H1 (cell line): Measurements from ENCODE around the gene SEMA6D. TPM values are rescaled to one million over a fixed set of nuclear protein-coding genes. Genes with fewer than 3 reads are reported as not detected.

Source experiments
- CTCF ChIA-PET: fragments of 300-600 bp; sonication (Branson Sonifier 250); formaldehyde crosslinking; loops from one replicate; lab custom pipeline; 2021; ENCODE audit not compliant: partially characterized antibody; lab: Charles Lee
- POLR2A ChIA-PET: fragments of 300-600 bp; sonication (Branson Sonifier 250); formaldehyde crosslinking; loops from one replicate; lab custom pipeline; 2021; ENCODE audit warnings: inconsistent platforms; ENCODE audit not compliant: partially characterized antibody; lab: Charles Lee
- DNase-seq, 2 experiments: peaks; one replicate each; pipeline versions ENCODE4 v3.0.0 to v3.0.0-alpha.2; 2010 to 2022; ENCODE audit warnings: low spot score in 2 of 2, low read depth in 1 of 2, mixed read lengths in 1 of 2
- FAIRE-seq: peaks from 2 replicates; lab custom pipeline; 2011; peaks lifted over from hg19 to GRCh38; lab: Jason Lieb, UNC
- H2AFZ ChIP-seq: 2 replicates; pipeline ENCODE4 v1.8.1; 2012; ENCODE audit warnings: low read length, inconsistent platforms
- H2AK5ac ChIP-seq: 2 replicates; pipeline ENCODE4 v1.6.1; 2013; ENCODE audit warnings: low read depth, low read length
- H2BK120ac ChIP-seq: replicated peaks from 2 replicates; pipeline ENCODE3; 2013; ENCODE audit warnings: low read depth, low read length, inconsistent platforms
- H2BK12ac ChIP-seq: 2 replicates; pipeline ENCODE4 v1.6.1; 2013; ENCODE audit warnings: low read depth, low read length
- H2BK15ac ChIP-seq: 2 replicates; pipeline ENCODE4 v1.6.1; 2013; ENCODE audit warnings: low read length
- H2BK20ac ChIP-seq: 2 replicates; pipeline ENCODE4 v1.6.1; 2013; ENCODE audit warnings: low read length
- H2BK5ac ChIP-seq: 2 replicates; pipeline ENCODE4 v1.6.1; 2013; ENCODE audit warnings: low read depth, low read length
- H3K14ac ChIP-seq: 2 replicates; pipeline ENCODE4 v1.6.1; 2013; ENCODE audit warnings: inconsistent platforms; ENCODE audit not compliant: insufficient read length
- H3K18ac ChIP-seq: 2 replicates; pipeline ENCODE4 v1.6.1; 2013; ENCODE audit warnings: low read length; ENCODE audit errors: extremely low read depth
- H3K23ac ChIP-seq: 2 replicates; pipeline ENCODE4 v1.6.1; 2013; ENCODE audit warnings: inconsistent platforms; ENCODE audit not compliant: insufficient read length
- H3K23me2 ChIP-seq: 2 replicates; pipeline ENCODE4 v1.6.1; 2013; ENCODE audit warnings: low read depth, low read length
- H3K27ac ChIP-seq: 2 replicates; pipeline ENCODE4 v1.6.1; 2011; ENCODE audit warnings: low read depth, low read length, inconsistent platforms
- H3K27me3 ChIP-seq, 4 experiments: replicated peaks in 1 of 4; 1 replicate in 1 of 4; 2 replicates in 3 of 4; pipeline versions ENCODE4 v1.6.1 to v1.8.1; 2011 to 2013; ENCODE audit warnings: low read length in 3 of 4, mild to moderate bottlenecking in 3 of 4, inconsistent platforms in 2 of 4, mixed read lengths in 2 of 4, moderate library complexity in 1 of 4; ENCODE audit not compliant: control insufficient read depth in 3 of 4, insufficient read depth in 3 of 4; ENCODE audit errors: extremely low read depth in 1 of 4
- H3K36me3 ChIP-seq, 4 experiments: 2 replicates each; pipeline versions ENCODE4 v1.6.1 to v1.8.1; 2011 to 2013; ENCODE audit warnings: mild to moderate bottlenecking in 4 of 4, low read length in 3 of 4, moderate library complexity in 2 of 4, control low read depth in 1 of 4, inconsistent platforms in 1 of 4; ENCODE audit not compliant: insufficient read depth in 4 of 4, control insufficient read depth in 2 of 4
- H3K4ac ChIP-seq: replicated peaks from 2 replicates; pipeline ENCODE3; 2013; ENCODE audit warnings: low read length, low read depth, mixed read lengths, inconsistent platforms; ENCODE audit not compliant: insufficient read length
- H3K4me1 ChIP-seq, 4 experiments: replicated peaks in 1 of 4; 1 replicate in 1 of 4; 2 replicates in 3 of 4; pipeline versions ENCODE4 v1.6.1 to v1.8.1; 2011 to 2013; ENCODE audit warnings: low read length in 3 of 4, inconsistent platforms in 2 of 4, mixed read lengths in 1 of 4; ENCODE audit not compliant: insufficient read depth in 4 of 4, control insufficient read depth in 3 of 4
- H3K4me2 ChIP-seq, 2 experiments: 2 replicates each; pipeline versions ENCODE4 v1.6.1 to v1.8.1; 2011 to 2013; ENCODE audit warnings: low read depth in 2 of 2, low read length in 2 of 2, control low read depth in 1 of 2, inconsistent platforms in 1 of 2, mild to moderate bottlenecking in 1 of 2; ENCODE audit not compliant: insufficient read depth in 1 of 2
- H3K4me3 ChIP-seq, 4 experiments: fragments of 200-600, 300-600 bp in 1 of 4; sonication (generic), shearing (Covaris generic), sonication (Bioruptor Twin) in 1 of 4; 2 replicates each; pipeline versions ENCODE4 v1.5.1 to v1.8.1; 2011 to 2016; ENCODE audit warnings: low read length in 4 of 4, low read depth in 3 of 4, control low read depth in 2 of 4, inconsistent platforms in 2 of 4, mild to moderate bottlenecking in 2 of 4, mixed read lengths in 1 of 4, moderate library complexity in 1 of 4; ENCODE audit not compliant: insufficient read depth in 2 of 4; ENCODE audit errors: extremely low read depth in 1 of 4
- H3K56ac ChIP-seq: replicated peaks from 2 replicates; pipeline ENCODE3; 2013; ENCODE audit warnings: low read depth, mild to moderate bottlenecking, mixed read lengths, low read length, inconsistent platforms; ENCODE audit not compliant: insufficient read length
- H3K79me1 ChIP-seq: 2 replicates; pipeline ENCODE4 v1.6.1; 2013; ENCODE audit warnings: low read depth, low read length, control low read depth
- H3K79me2 ChIP-seq, 2 experiments: 2 replicates each; pipeline versions ENCODE4 v1.6.1 to v1.8.1; 2012 to 2013; ENCODE audit warnings: low read length in 2 of 2, mild to moderate bottlenecking in 2 of 2, inconsistent platforms in 1 of 2; ENCODE audit not compliant: insufficient read depth in 2 of 2, control insufficient read depth in 1 of 2
- H3K9ac ChIP-seq, 4 experiments: replicated peaks in 1 of 4; 1 replicate in 1 of 4; 2 replicates in 3 of 4; pipeline versions ENCODE4 v1.6.1 to v1.8.1; 2011 to 2013; ENCODE audit warnings: low read depth in 3 of 4, low read length in 3 of 4, control low read depth in 2 of 4, mild to moderate bottlenecking in 2 of 4, moderate library complexity in 2 of 4, inconsistent platforms in 1 of 4; ENCODE audit errors: extremely low read depth in 1 of 4
- H3K9me3 ChIP-seq, 2 experiments: 2 replicates each; pipeline versions ENCODE4 v1.6.1 to v1.8.1; 2012 to 2013; ENCODE audit warnings: mild to moderate bottlenecking in 2 of 2, moderate library complexity in 2 of 2, control low read depth in 1 of 2, inconsistent platforms in 1 of 2, low read depth in 1 of 2, low read length in 1 of 2, mixed read lengths in 1 of 2; ENCODE audit not compliant: insufficient read depth in 2 of 2
- H4K20me1 ChIP-seq, 2 experiments: replicated peaks in 1 of 2; 2 replicates each; pipeline versions ENCODE3 to v1.8.1; 2011 to 2013; ENCODE audit warnings: inconsistent platforms in 2 of 2, low read length in 2 of 2, mild to moderate bottlenecking in 1 of 2; ENCODE audit not compliant: insufficient read depth in 2 of 2, control insufficient read depth in 1 of 2
- H4K5ac ChIP-seq: 2 replicates; pipeline ENCODE4 v1.6.1; 2013; ENCODE audit warnings: low read length, low read depth, mixed read lengths, inconsistent platforms; ENCODE audit not compliant: insufficient read length
- H4K8ac ChIP-seq: 2 replicates; pipeline ENCODE4 v1.8.0; 2013; ENCODE audit warnings: mild to moderate bottlenecking, moderate library complexity, low read length, inconsistent platforms; ENCODE audit not compliant: insufficient read depth; ENCODE audit errors: extremely low read depth
- H4K91ac ChIP-seq: replicated peaks from 2 replicates; pipeline ENCODE3; 2013; ENCODE audit warnings: low read length, mixed read lengths, inconsistent platforms; ENCODE audit not compliant: insufficient read length
- CREB1 ChIP-seq: IDR thresholded peaks from 2 replicates; pipeline ENCODE4 v1.6.1; 2012; ENCODE audit warnings: inconsistent platforms
- HDAC6 ChIP-seq: IDR thresholded peaks from one replicate; pipeline ENCODE4 v1.7.1; 2012; ENCODE audit warnings: low read depth, mild to moderate bottlenecking, inconsistent platforms, low read length, moderate library complexity
- WGBS, 2 experiments: shearing (Covaris generic) in 1 of 2; methylation state at CpG; one replicate each; pipeline versions ENCODE4 v1.1.6 to v1.1.7; 2013 to 2015; ENCODE audit warnings: low lambda C conversion rate in 2 of 2, mixed read lengths in 2 of 2, inconsistent platforms in 1 of 2, low coverage in 1 of 2, missing lambda C conversion rate in 1 of 2; ENCODE audit not compliant: insufficient replicate concordance in 2 of 2, insufficient coverage in 1 of 2, insufficient read length in 1 of 2; ENCODE audit errors: extremely low coverage in 1 of 2, missing lambda C conversion rate in 1 of 2; 5-methylcytosine and 5-hydroxymethylcytosine counted together
- polyA plus RNA-seq, 7 experiments: library from polyadenylated mRNA; depleted of rRNA in 3 of 7; stranded (reverse) in 5 of 7; unstranded in 2 of 7; fragments of >200 nt in 5 of 7; fragments of 200-250 nt in 2 of 7; gene quantifications; 1 replicate in 5 of 7; 2 replicates in 1 of 7; 4 replicates in 1 of 7; pipeline versions ENCODE4 v1.2.1 to v1.2.3, GENCODE V29; 2011 to 2013; ENCODE audit warnings: missing spikeins in 2 of 7, mixed read lengths in 2 of 7
- total RNA-seq: library from RNA; stranded (reverse); fragmentation: NEBNext Ultra II Directional; extraction: Animal tissue kit (Norgen Biotek cat#: 25700); gene quantifications from 2 replicates; pipeline ENCODE4 v1.2.1, GENCODE V29; 2021

Gene SEMA6D
- total and polyA plus RNA-seq, 2 of the 8 experiments (the other 6 are each of a cell fraction or from before 2014, with no cell fraction given), result 2.2 to 3.8 TPM

GRCh38 chr15:47741907-47742306 is 24.6 kb downstream of the SEMA6D start:
- FAIRE-seq, result no peak

More at GRCh38 chr15:47741907-47742306, 24.6 kb downstream of the SEMA6D start:
- H4K5ac ChIP-seq, result no peak overlapping the region
- ChIA-PET POLR2A (no interaction called here), CTCF (interaction anchor here (0.7 kb wide), 1 partner anchor 85 kb away, joined by 3 read pairs; no protein-coding TSS in a partner anchor)
- H3K23me2 ChIP-seq, result no peaks in the 10 kb centered on the region
- H2AFZ ChIP-seq, result no peak overlapping the region
- H2BK12ac ChIP-seq, result no peak overlapping the region
- H3K27me3 ChIP-seq, result peaks cover 0 to 8% (median 5%) of the 10 kb centered on the region in 4 experiments; a peak in 5 of 7 replicates
- no peak overlapping the region for H2BK120ac ChIP-seq
- no peaks in the 10 kb centered on the region for H3K79me1 ChIP-seq
- H3K4ac ChIP-seq, result no peak overlapping the region
- H3K36me3 ChIP-seq, result no peaks in the 10 kb centered on the region; a peak in 1 of 8 replicates
- H3K23ac ChIP-seq, result no peak overlapping the region
- no peak overlapping the region for H2BK15ac ChIP-seq
- no peak overlapping the region for H4K91ac ChIP-seq
- no peaks in the 10 kb centered on the region for H3K9me3 ChIP-seq
- H2AK5ac ChIP-seq, result no peak overlapping the region
- H4K8ac ChIP-seq, result no peak overlapping the region
- H2BK5ac ChIP-seq, result no peak overlapping the region
- H3K79me2 ChIP-seq, result no peaks in the 10 kb centered on the region
- no peak overlapping the region for H3K18ac ChIP-seq
- 66% methylated on average over 5 of the region's 5 CpGs; no CpG with 5 or more reads in 1 of the 2 experiments for whole genome bisulfite sequencing, 2 experiments
- H3K56ac ChIP-seq, result no peak overlapping the region
- peak overlapping the region; percentile 25 to 35; a peak in 2 of 4 replicates for H3K4me2 ChIP-seq
- peak overlapping the region in 1 of 4 experiments; percentile 7; a peak in 1 of 8 replicates for H3K4me3 ChIP-seq
- H4K20me1 ChIP-seq, result no peaks in the 10 kb centered on the region
- H3K27ac ChIP-seq, result no peak overlapping the region
- no peak for DNase-seq
- H3K4me1 ChIP-seq, result peaks cover 7 to 14% (median 10%) of the 10 kb centered on the region in 4 experiments
- H3K9ac ChIP-seq, result no peak overlapping the region
- H2BK20ac ChIP-seq, result no peak overlapping the region
- TF ChIP-seq CREB1, result no peak
- TF ChIP-seq HDAC6, result no peak
- TF ChIP-seq, all 59 proteins: peak for 0
- no peak overlapping the region for H3K14ac ChIP-seq
